H1 (cell line): ENCODE results near the gene RALGAPA1. TPM values are rescaled to one million over a fixed set of nuclear protein-coding genes. Genes with fewer than 3 reads are reported as not detected.

Experiments
- CTCF ChIA-PET: fragments of 300-600 bp; sonication (Branson Sonifier 250); formaldehyde crosslinking; loops from one replicate; lab custom pipeline; 2021; ENCODE audit not compliant: partially characterized antibody; lab: Charles Lee
- POLR2A ChIA-PET: fragments of 300-600 bp; sonication (Branson Sonifier 250); formaldehyde crosslinking; loops from one replicate; lab custom pipeline; 2021; ENCODE audit warnings: inconsistent platforms; ENCODE audit not compliant: partially characterized antibody; lab: Charles Lee
- DNase-seq, 2 experiments: peaks; one replicate each; pipeline versions ENCODE4 v3.0.0 to v3.0.0-alpha.2; 2010 to 2022; ENCODE audit warnings: low spot score in 2 of 2, low read depth in 1 of 2, mixed read lengths in 1 of 2
- FAIRE-seq: peaks from 2 replicates; lab custom pipeline; 2011; peaks lifted over from hg19 to GRCh38; lab: Jason Lieb, UNC
- H2AFZ ChIP-seq: 2 replicates; pipeline ENCODE4 v1.8.1; 2012; ENCODE audit warnings: low read length, inconsistent platforms
- H2AK5ac ChIP-seq: 2 replicates; pipeline ENCODE4 v1.6.1; 2013; ENCODE audit warnings: low read depth, low read length
- H2BK120ac ChIP-seq: replicated peaks from 2 replicates; pipeline ENCODE3; 2013; ENCODE audit warnings: low read depth, low read length, inconsistent platforms
- H2BK12ac ChIP-seq: 2 replicates; pipeline ENCODE4 v1.6.1; 2013; ENCODE audit warnings: low read depth, low read length
- H2BK15ac ChIP-seq: 2 replicates; pipeline ENCODE4 v1.6.1; 2013; ENCODE audit warnings: low read length
- H2BK20ac ChIP-seq: 2 replicates; pipeline ENCODE4 v1.6.1; 2013; ENCODE audit warnings: low read length
- H2BK5ac ChIP-seq: 2 replicates; pipeline ENCODE4 v1.6.1; 2013; ENCODE audit warnings: low read depth, low read length
- H3K14ac ChIP-seq: 2 replicates; pipeline ENCODE4 v1.6.1; 2013; ENCODE audit warnings: inconsistent platforms; ENCODE audit not compliant: insufficient read length
- H3K18ac ChIP-seq: 2 replicates; pipeline ENCODE4 v1.6.1; 2013; ENCODE audit warnings: low read length; ENCODE audit errors: extremely low read depth
- H3K23ac ChIP-seq: 2 replicates; pipeline ENCODE4 v1.6.1; 2013; ENCODE audit warnings: inconsistent platforms; ENCODE audit not compliant: insufficient read length
- H3K23me2 ChIP-seq: 2 replicates; pipeline ENCODE4 v1.6.1; 2013; ENCODE audit warnings: low read depth, low read length
- H3K27ac ChIP-seq: 2 replicates; pipeline ENCODE4 v1.6.1; 2011; ENCODE audit warnings: low read depth, low read length, inconsistent platforms
- H3K27me3 ChIP-seq, 4 experiments: replicated peaks in 1 of 4; 1 replicate in 1 of 4; 2 replicates in 3 of 4; pipeline versions ENCODE4 v1.6.1 to v1.8.1; 2011 to 2013; ENCODE audit warnings: low read length in 3 of 4, mild to moderate bottlenecking in 3 of 4, inconsistent platforms in 2 of 4, mixed read lengths in 2 of 4, moderate library complexity in 1 of 4; ENCODE audit not compliant: control insufficient read depth in 3 of 4, insufficient read depth in 3 of 4; ENCODE audit errors: extremely low read depth in 1 of 4
- H3K36me3 ChIP-seq, 4 experiments: 2 replicates each; pipeline versions ENCODE4 v1.6.1 to v1.8.1; 2011 to 2013; ENCODE audit warnings: mild to moderate bottlenecking in 4 of 4, low read length in 3 of 4, moderate library complexity in 2 of 4, control low read depth in 1 of 4, inconsistent platforms in 1 of 4; ENCODE audit not compliant: insufficient read depth in 4 of 4, control insufficient read depth in 2 of 4
- H3K4ac ChIP-seq: replicated peaks from 2 replicates; pipeline ENCODE3; 2013; ENCODE audit warnings: low read length, low read depth, mixed read lengths, inconsistent platforms; ENCODE audit not compliant: insufficient read length
- H3K4me1 ChIP-seq, 4 experiments: replicated peaks in 1 of 4; 1 replicate in 1 of 4; 2 replicates in 3 of 4; pipeline versions ENCODE4 v1.6.1 to v1.8.1; 2011 to 2013; ENCODE audit warnings: low read length in 3 of 4, inconsistent platforms in 2 of 4, mixed read lengths in 1 of 4; ENCODE audit not compliant: insufficient read depth in 4 of 4, control insufficient read depth in 3 of 4
- H3K4me2 ChIP-seq, 2 experiments: 2 replicates each; pipeline versions ENCODE4 v1.6.1 to v1.8.1; 2011 to 2013; ENCODE audit warnings: low read depth in 2 of 2, low read length in 2 of 2, control low read depth in 1 of 2, inconsistent platforms in 1 of 2, mild to moderate bottlenecking in 1 of 2; ENCODE audit not compliant: insufficient read depth in 1 of 2
- H3K4me3 ChIP-seq, 4 experiments: fragments of 200-600, 300-600 bp in 1 of 4; sonication (generic), shearing (Covaris generic), sonication (Bioruptor Twin) in 1 of 4; 2 replicates each; pipeline versions ENCODE4 v1.5.1 to v1.8.1; 2011 to 2016; ENCODE audit warnings: low read length in 4 of 4, low read depth in 3 of 4, control low read depth in 2 of 4, inconsistent platforms in 2 of 4, mild to moderate bottlenecking in 2 of 4, mixed read lengths in 1 of 4, moderate library complexity in 1 of 4; ENCODE audit not compliant: insufficient read depth in 2 of 4; ENCODE audit errors: extremely low read depth in 1 of 4
- H3K56ac ChIP-seq: replicated peaks from 2 replicates; pipeline ENCODE3; 2013; ENCODE audit warnings: low read depth, mild to moderate bottlenecking, mixed read lengths, low read length, inconsistent platforms; ENCODE audit not compliant: insufficient read length
- H3K79me1 ChIP-seq: 2 replicates; pipeline ENCODE4 v1.6.1; 2013; ENCODE audit warnings: low read depth, low read length, control low read depth
- H3K79me2 ChIP-seq, 2 experiments: 2 replicates each; pipeline versions ENCODE4 v1.6.1 to v1.8.1; 2012 to 2013; ENCODE audit warnings: low read length in 2 of 2, mild to moderate bottlenecking in 2 of 2, inconsistent platforms in 1 of 2; ENCODE audit not compliant: insufficient read depth in 2 of 2, control insufficient read depth in 1 of 2
- H3K9ac ChIP-seq, 4 experiments: replicated peaks in 1 of 4; 1 replicate in 1 of 4; 2 replicates in 3 of 4; pipeline versions ENCODE4 v1.6.1 to v1.8.1; 2011 to 2013; ENCODE audit warnings: low read depth in 3 of 4, low read length in 3 of 4, control low read depth in 2 of 4, mild to moderate bottlenecking in 2 of 4, moderate library complexity in 2 of 4, inconsistent platforms in 1 of 4; ENCODE audit errors: extremely low read depth in 1 of 4
- H3K9me3 ChIP-seq, 2 experiments: 2 replicates each; pipeline versions ENCODE4 v1.6.1 to v1.8.1; 2012 to 2013; ENCODE audit warnings: mild to moderate bottlenecking in 2 of 2, moderate library complexity in 2 of 2, control low read depth in 1 of 2, inconsistent platforms in 1 of 2, low read depth in 1 of 2, low read length in 1 of 2, mixed read lengths in 1 of 2; ENCODE audit not compliant: insufficient read depth in 2 of 2
- H4K20me1 ChIP-seq, 2 experiments: replicated peaks in 1 of 2; 2 replicates each; pipeline versions ENCODE3 to v1.8.1; 2011 to 2013; ENCODE audit warnings: inconsistent platforms in 2 of 2, low read length in 2 of 2, mild to moderate bottlenecking in 1 of 2; ENCODE audit not compliant: insufficient read depth in 2 of 2, control insufficient read depth in 1 of 2
- H4K5ac ChIP-seq: 2 replicates; pipeline ENCODE4 v1.6.1; 2013; ENCODE audit warnings: low read length, low read depth, mixed read lengths, inconsistent platforms; ENCODE audit not compliant: insufficient read length
- H4K8ac ChIP-seq: 2 replicates; pipeline ENCODE4 v1.8.0; 2013; ENCODE audit warnings: mild to moderate bottlenecking, moderate library complexity, low read length, inconsistent platforms; ENCODE audit not compliant: insufficient read depth; ENCODE audit errors: extremely low read depth
- H4K91ac ChIP-seq: replicated peaks from 2 replicates; pipeline ENCODE3; 2013; ENCODE audit warnings: low read length, mixed read lengths, inconsistent platforms; ENCODE audit not compliant: insufficient read length
- SIX5 ChIP-seq: IDR thresholded peaks from 2 replicates; pipeline ENCODE4 v1.6.1; 2011; ENCODE audit warnings: mild to moderate bottlenecking, low read depth, low read length
- SP1 ChIP-seq: IDR thresholded peaks from 2 replicates; pipeline ENCODE4 v1.6.1; 2011; ENCODE audit warnings: low read depth, low read length
- TEAD4 ChIP-seq: IDR thresholded peaks from 2 replicates; pipeline ENCODE4 v1.6.1; 2012; ENCODE audit warnings: low read depth, low read length, inconsistent platforms, mixed read lengths
- WGBS, 2 experiments: shearing (Covaris generic) in 1 of 2; methylation state at CpG; one replicate each; pipeline versions ENCODE4 v1.1.6 to v1.1.7; 2013 to 2015; ENCODE audit warnings: low lambda C conversion rate in 2 of 2, mixed read lengths in 2 of 2, inconsistent platforms in 1 of 2, low coverage in 1 of 2, missing lambda C conversion rate in 1 of 2; ENCODE audit not compliant: insufficient replicate concordance in 2 of 2, insufficient coverage in 1 of 2, insufficient read length in 1 of 2; ENCODE audit errors: extremely low coverage in 1 of 2, missing lambda C conversion rate in 1 of 2; 5-methylcytosine and 5-hydroxymethylcytosine counted together
- polyA plus RNA-seq, 7 experiments: library from polyadenylated mRNA; depleted of rRNA in 3 of 7; stranded (reverse) in 5 of 7; unstranded in 2 of 7; fragments of >200 nt in 5 of 7; fragments of 200-250 nt in 2 of 7; gene quantifications; 1 replicate in 5 of 7; 2 replicates in 1 of 7; 4 replicates in 1 of 7; pipeline versions ENCODE4 v1.2.1 to v1.2.3, GENCODE V29; 2011 to 2013; ENCODE audit warnings: missing spikeins in 2 of 7, mixed read lengths in 2 of 7
- total RNA-seq: library from RNA; stranded (reverse); fragmentation: NEBNext Ultra II Directional; extraction: Animal tissue kit (Norgen Biotek cat#: 25700); gene quantifications from 2 replicates; pipeline ENCODE4 v1.2.1, GENCODE V29; 2021
- TF ChIP-seq, protein P1 (sequence below): IDR thresholded peaks from 2 replicates; pipeline ENCODE4 v1.6.1; 2012; ENCODE audit warnings: inconsistent platforms

Gene RALGAPA1
- total and polyA plus RNA-seq, 2 of the 8 experiments (the other 6 are each of a cell fraction or from before 2014, with no cell fraction given), result 4.2 to 26.7 TPM

DNA sequence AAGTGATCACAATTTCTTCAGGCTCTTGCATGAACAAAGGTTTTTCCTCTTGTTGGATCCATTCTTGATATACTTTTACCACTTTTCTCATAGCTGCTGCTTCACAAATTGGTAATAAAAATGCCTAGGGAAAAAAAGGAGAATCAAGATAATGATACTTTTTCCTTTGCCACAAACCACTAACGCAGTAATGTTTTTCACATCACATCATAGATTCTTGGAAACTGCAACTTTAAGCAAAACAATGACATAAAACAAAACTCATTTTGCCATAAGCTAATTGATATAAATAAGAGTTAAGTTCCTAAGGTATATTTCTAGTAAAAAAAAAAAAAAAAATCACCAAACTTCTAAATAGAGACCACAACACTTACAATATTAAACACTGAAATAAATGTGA is 66.7 kb downstream of the RALGAPA1 start:
- H4K20me1 ChIP-seq, result peaks cover 0 to 2% of the 10 kb centered on the region in 2 experiments
- H2BK12ac ChIP-seq, result no peak overlapping the region
- no peak overlapping the region for H2BK5ac ChIP-seq
- H2AK5ac ChIP-seq, result no peak overlapping the region
- POLR2A ChIA-PET, result no interaction called here
- H3K18ac ChIP-seq, result no peak overlapping the region
- H3K79me1 ChIP-seq, result no peaks in the 10 kb centered on the region
- WGBS, 2 experiments, result 91% methylated on average over 1 of the region's 1 CpG; no CpG with 5 or more reads in 1 of the 2 experiments
- DNase-seq (no peak), FAIRE-seq (no peak)
- no peak overlapping the region for H2BK120ac ChIP-seq
- no peaks in the 10 kb centered on the region for H3K27me3 ChIP-seq
- no peak overlapping the region for H4K5ac ChIP-seq
- H3K4ac ChIP-seq, result no peak overlapping the region
- H2BK15ac ChIP-seq, result no peak overlapping the region
- H3K9ac ChIP-seq, result no peak overlapping the region
- H3K27ac ChIP-seq, result no peak overlapping the region
- no peak overlapping the region for H3K23ac ChIP-seq
- no peak overlapping the region for H2AFZ ChIP-seq
- H3K14ac ChIP-seq, result no peak overlapping the region
- no peaks in the 10 kb centered on the region for H3K79me2 ChIP-seq
- no peak overlapping the region for H4K8ac ChIP-seq
- CTCF ChIA-PET, result interaction anchor here (0.6 to 1.5 kb wide), 2 partner anchors 75 to 1233 kb away, joined by 3 read pairs; no protein-coding TSS in a partner anchor
- no peak overlapping the region for H3K56ac ChIP-seq
- no peaks in the 10 kb centered on the region; a peak in 1 of 8 replicates for H3K36me3 ChIP-seq
- no peak overlapping the region for H4K91ac ChIP-seq
- no peak overlapping the region for H3K4me2 ChIP-seq
- H3K9me3 ChIP-seq, result no peaks in the 10 kb centered on the region
- TF ChIP-seq, protein P1, sequence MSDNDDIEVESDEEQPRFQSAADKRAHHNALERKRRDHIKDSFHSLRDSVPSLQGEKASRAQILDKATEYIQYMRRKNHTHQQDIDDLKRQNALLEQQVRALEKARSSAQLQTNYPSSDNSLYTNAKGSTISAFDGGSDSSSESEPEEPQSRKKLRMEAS, result no peak
- no peak for TF ChIP-seq SP1
- no peak for TF ChIP-seq TEAD4
- TF ChIP-seq SIX5, result no peak
- H2BK20ac ChIP-seq, result no peak overlapping the region
- no peaks in the 10 kb centered on the region for H3K23me2 ChIP-seq
- H3K4me3 ChIP-seq, result no peak overlapping the region
- H3K4me1 ChIP-seq, result no peaks in the 10 kb centered on the region
